GM18502 (cell line): ENCODE results near the gene TNFRSF9.
"Not testable (repeated sequence)": the region's sequence is repeated elsewhere in the genome, so short reads cannot be mapped to it uniquely, and the experiment has no call there.

Experiments used
- ATAC-seq: cut with Tn5 transposase; IDR thresholded peaks from one replicate; pipeline ENCODE4 v1.9.1; 2021; ENCODE audit warnings: mild to moderate bottlenecking; ENCODE audit not compliant: unreplicated experiment, poor library complexity

TNFRSF9 gene

GRCh38 chr1:7961216-7962013 lies 20.8 kb upstream of the TNFRSF9 start, which contains the start of gene PARK7:
TSS of gene PARK7 (plus strand) at chr1:7961711. CDS start at chr1:7962786, 1,075 bp downstream.
- ATAC-seq, result peak; percentile 94

- no peak for ATAC-seq
These were observed 20.2 kb upstream of the TNFRSF9 start for GRCh38 chr1:7960867-7961215.

GRCh38 chr1:7960165-7960564 lies 19.5 kb upstream of the TNFRSF9 start:
- no peak for ATAC-seq

- ATAC-seq, result no peak
These were observed 15.8 kb upstream of the TNFRSF9 start for GRCh38 chr1:7956218-7957032.

GRCh38 chr1:7954683-7955082 lies 14.0 kb upstream of the TNFRSF9 start:
- ATAC-seq, result no peak

GRCh38 chr1:7953850-7954609 lies 13.4 kb upstream of the TNFRSF9 start:
- peak; percentile 93 for ATAC-seq

- not testable (repeated sequence) for ATAC-seq
These were observed 12.2 kb upstream of the TNFRSF9 start for GRCh38 chr1:7952791-7953190.

- no peak for ATAC-seq
These were observed 8.3 kb upstream of the TNFRSF9 start for GRCh38 chr1:7948960-7949359.

GRCh38 chr1:7943251-7943650 lies 2.6 kb upstream of the TNFRSF9 start:
- ATAC-seq, result no peak

GRCh38 chr1:7942214-7942921 lies 1.7 kb upstream of the TNFRSF9 start:
- no peak for ATAC-seq

- no peak for ATAC-seq
These were observed 776 bp upstream of the TNFRSF9 start for GRCh38 chr1:7941437-7941793.

- no peak for ATAC-seq
These were observed 605 bp downstream of the TNFRSF9 start for GRCh38 chr1:7940034-7940433.

GRCh38 chr1:7938070-7938469 lies 2.6 kb downstream of the TNFRSF9 start:
- ATAC-seq, result no peak

- ATAC-seq, result no peak
These were observed 8.0 kb downstream of the TNFRSF9 start for GRCh38 chr1:7932524-7933138.

GRCh38 chr1:7931446-7931812 lies 9.2 kb downstream of the TNFRSF9 start:
- no peak for ATAC-seq

- ATAC-seq, result no peak
These were observed 9.8 kb downstream of the TNFRSF9 start for GRCh38 chr1:7930645-7931445.

GRCh38 chr1:7929637-7930036 lies 11.0 kb downstream of the TNFRSF9 start:
- no peak for ATAC-seq

GRCh38 chr1:7928247-7928646 lies 12.4 kb downstream of the TNFRSF9 start:
- no peak for ATAC-seq

GRCh38 chr1:7927061-7927460 lies 13.6 kb downstream of the TNFRSF9 start:
- not testable (repeated sequence) for ATAC-seq
